GM19238 (cell line): ENCODE measurements around the gene DCTN5.
"Not testable (repeated sequence)": the region's sequence is repeated elsewhere in the genome, so short reads cannot be mapped to it uniquely, and the experiment has no call there.

Experiments
- DNase-seq: peaks from one replicate; pipeline ENCODE4 v3.0.0; 2011; ENCODE audit warnings: low spot score; ENCODE audit not compliant: insufficient read length

The DCTN5 gene

DNA sequence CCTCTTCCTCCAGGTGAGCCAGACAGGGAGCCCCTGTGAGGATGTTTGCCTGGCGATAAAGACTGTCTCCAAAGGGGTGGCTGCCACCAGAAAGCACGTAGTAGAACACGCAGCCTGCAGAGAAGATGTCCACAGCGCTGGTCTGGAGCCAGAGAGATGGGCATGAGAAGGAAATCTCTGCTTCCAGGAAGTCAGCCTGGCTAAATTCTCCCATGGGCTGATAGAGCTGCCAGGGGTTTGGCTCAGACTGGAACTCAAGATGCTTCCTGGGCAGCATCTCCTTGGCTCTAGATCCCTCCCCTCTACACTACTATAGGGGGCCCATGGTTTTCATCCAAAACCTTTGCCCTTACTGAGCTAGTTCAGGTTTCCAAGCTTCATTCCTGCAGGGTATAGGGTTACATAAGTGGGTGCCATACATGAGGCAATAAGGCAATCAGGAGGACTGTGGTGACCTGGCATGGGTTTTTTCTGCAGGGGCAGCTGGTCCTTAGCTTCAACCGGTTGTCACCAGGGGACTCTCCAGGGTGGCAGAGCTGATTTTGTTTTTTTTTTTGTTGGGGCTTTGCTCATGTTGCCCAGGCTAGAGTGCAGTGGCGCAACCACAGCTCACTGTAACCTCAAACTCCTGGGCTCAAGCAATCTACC lies 51.0 kb downstream of the DCTN5 start:
- no peak for DNase-seq

DNA sequence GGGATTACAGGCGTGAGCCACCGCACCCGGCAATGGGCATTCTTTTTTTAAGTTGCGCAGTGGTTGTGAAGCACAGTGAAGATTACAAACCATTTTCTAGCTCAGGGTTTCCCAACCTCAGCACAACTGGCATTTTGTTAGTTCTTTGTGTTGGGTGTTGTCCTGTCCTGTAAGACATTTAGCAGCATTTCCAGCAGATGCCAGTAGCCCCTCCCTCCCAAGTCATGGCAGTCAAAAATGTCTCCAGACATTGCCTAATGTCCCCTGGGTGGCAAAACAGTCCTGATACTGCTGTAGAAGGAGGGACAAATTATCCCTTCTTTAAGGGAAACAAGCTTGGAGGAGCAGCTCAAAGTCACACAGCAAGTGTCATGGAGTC lies 53.0 kb downstream of the DCTN5 start:
- DNase-seq = no peak

DNA sequence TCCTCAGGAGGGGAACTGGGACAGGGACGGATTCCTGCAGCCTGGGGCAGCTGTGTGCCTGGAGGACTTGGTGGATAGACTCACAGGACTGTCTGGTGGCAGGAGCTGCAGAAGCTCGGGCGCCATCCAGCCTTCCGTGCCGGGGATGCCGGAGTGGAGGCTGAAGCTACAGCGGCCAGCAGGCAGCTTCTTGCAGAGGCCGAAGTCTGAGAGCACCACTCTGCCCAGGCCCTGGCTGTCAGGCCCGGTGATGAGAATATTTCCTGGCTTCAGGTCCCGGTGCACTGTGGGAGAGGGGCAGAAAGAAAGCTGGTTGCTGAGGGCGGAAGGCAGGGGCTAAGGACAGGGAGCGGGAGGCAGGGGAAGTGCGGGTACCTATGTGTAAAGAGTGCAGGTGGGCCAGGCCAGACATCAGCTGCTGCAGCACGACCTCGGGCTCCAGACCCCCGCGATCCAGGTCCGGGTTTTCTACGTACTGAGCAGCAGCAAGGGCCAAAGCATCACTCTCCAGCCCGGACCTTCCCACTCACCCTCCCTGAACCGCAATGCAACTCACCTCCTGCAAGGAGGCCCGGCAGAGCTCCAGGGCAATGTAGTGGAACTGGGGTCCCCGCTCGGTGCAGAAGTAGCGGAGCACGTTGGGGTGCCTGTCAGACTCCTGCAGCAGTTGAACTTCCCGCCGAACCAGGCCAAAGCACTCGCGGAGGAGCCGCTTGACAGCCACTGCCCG lies 53.5 kb downstream of the DCTN5 start:
- peak; percentile 18 for DNase-seq

DNA sequence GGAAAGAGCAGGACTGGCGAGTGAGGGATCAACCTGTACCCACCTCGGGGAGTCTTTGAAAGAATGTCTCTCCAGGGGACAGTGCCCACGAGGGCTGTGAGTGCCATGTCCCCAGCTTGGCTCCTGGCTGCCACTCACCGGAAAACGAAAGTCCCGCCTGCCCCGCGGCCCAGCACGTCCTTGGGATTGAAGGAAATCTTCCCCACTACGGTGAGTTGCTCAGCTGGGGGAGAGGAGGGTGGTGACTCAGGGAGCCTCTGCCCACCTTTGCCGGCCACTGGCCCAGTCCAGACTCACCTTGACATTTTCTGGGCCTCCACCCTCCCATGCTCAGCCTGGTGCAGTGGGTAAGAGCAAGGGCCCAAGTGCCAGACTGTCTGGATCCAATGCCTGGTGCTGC lies 54.5 kb downstream of the DCTN5 start:
- DNase-seq = no peak

DNA sequence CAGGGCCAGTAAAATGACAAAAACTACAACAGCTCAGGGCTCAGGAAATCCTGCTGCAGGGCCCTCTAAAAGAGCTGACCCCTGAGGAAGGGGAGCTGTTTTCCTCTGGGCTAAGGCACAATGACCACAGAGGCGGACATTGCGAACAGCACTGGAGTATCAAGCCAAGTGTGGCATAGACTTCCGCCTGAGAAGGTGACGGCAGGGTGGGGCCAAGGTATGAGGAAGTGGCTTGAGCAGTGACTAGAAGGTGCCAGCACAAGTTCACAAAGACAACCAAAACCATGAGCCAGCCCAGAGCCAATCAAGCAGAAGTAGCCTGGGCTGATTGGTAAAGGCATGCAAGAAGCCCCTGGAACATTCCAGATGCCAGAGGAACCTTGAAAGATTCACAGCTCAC lies 57.8 kb downstream of the DCTN5 start:
- no peak for DNase-seq

DNA sequence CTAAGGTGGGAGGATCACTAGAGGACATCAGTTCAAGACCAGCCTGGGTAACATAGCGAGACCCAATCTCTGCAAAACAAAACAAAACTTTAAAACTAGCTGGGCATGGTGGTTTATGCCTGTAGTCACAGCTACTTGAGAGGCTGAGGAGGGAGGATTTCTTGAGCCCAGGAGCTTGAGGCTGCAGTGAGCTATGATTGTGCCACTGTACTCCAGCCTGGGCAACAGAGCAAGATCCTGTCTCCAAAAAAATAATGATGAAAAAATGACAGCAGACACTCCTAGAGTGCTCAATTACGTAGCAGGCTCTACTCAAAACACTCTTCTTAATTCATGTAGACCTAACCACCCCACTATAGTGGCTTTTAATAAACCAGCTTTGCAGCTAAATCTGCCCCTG lies 58.8 kb downstream of the DCTN5 start:
- no peak for DNase-seq

DNA sequence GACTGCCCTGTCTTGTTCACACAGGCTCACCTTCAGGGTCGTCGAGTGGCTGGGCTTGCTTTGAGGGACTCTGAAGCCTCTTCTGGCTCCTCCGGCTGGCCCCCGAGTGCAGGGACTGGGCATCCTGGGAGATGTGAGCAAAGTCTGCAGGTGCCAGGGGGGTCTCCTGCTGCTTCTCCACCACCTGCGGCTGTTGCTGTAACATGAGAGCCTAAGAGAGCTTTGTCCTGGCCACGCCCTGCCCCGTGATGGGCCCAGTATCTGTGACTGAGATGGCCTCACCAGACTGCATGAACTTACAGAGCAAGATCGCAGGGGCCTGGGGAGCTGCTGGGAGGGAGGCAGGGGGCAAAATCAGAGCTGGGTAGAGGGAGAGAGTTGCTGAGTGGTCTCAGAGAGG lies 59.2 kb downstream of the DCTN5 start:
- no peak for DNase-seq

DNA sequence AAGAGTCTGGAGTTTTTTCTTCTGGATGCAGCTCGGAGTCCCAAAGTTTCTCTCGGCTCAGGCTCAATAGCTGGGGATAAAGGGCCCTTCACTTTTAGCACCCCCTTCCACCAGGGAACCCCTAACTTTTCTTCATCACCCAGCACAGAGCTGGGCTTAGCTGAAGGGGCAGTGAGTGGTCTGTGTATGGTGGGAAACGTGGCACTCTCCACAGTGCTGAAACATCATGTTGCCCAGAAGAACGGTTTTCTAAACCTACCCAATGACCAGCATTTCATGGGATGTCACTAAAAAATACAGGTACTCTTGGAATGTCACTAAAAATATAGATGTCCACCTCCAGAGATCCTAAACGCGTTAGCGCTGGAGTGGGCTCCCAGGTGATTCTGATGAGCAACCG lies 59.8 kb downstream of the DCTN5 start:
- DNase-seq = no peak

DNA sequence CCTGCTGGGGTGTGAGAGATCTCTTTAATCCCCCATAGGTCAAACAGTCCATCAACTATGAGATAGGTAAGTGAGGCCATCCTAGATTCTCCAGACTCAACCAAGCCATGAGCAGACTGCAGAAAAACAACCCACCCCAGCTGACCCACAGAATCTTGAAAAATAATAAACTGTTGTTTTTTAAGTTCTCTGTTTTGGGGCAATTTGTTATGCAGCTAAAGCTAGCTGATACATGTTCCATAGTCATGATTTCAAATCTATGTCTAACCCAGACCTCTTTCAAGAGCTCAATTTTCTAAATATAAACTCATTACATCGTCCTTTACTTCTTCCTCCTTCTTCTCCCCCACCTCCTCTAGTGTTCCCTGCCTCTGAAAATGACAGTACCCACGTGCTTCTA lies 61.7 kb downstream of the DCTN5 start:
- DNase-seq = no peak

DNA sequence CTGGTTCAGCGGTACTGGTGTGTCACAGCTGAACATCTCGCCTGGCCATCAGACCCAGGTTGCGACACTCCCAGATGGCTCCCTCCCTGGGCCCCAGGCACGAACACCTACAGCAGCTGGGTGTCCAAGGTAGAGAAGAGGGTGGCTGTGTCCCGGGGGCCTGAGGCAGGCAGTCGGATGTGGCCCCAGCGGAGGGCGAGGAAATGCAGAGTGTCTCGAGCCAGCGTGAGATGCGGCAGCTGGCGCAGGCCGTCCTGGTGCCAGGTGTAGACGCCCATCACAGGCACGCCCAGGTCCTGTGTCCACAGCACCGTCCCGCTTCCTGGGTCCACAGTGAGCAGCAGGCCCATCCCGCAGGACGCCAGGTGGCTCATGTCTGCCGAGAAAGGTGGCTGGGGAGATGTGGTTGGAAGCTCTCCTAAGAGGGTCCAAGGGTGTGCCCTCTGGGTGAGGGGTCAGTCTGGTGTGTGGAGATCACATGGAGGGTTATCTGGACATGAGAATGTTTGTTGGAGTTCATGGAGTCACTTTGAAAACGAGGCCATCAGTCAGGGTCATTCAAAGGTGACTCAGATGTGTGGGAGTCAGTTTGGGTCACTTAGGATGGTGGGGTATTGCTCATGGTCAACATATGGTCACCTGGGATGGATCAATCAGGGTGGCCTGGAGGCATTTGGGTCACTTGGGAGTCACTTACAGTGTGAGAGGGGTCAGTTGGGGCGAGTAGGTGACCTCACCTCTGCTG lies 63.7 kb downstream of the DCTN5 start:
- no peak for DNase-seq

DNA sequence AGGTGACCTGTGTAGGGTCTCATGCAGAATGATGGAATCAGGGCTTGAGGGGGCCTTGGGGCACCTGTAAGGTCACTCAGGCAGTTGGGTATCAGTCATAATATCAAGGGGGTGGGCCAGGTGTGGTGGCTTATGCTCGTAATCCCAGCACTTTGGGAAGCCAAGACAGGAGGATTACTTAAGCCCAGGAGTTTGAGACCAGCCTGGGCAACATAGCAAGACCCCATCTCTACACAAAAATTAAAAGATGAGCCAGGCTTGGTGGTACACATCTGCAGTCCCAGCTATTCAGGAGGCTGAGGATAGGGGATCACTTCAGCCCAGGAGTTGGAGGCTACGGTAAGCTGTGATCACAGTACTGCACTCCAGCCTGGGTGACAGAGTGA lies 64.2 kb downstream of the DCTN5 start:
- DNase-seq = no peak

DNA sequence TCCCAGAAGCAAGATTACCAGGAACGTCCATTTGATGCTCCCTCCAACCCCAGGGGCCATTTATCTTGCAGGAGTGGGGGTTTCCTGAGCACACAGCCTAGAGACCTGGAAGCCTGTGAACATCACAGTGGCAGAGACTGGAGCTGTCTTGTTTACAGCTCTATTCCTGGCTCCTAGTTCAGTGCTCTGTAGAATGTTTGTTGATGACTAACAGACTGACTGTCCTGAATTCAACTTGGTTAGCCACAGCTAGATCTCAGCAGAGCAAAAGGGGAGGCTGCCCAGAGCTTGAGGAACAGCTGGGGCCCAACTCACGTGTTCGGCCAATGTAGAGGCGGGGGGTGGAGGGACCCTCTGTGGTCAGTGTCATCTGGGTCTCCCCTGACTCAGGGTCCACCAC lies 65.2 kb downstream of the DCTN5 start:
- DNase-seq = no peak

DNA sequence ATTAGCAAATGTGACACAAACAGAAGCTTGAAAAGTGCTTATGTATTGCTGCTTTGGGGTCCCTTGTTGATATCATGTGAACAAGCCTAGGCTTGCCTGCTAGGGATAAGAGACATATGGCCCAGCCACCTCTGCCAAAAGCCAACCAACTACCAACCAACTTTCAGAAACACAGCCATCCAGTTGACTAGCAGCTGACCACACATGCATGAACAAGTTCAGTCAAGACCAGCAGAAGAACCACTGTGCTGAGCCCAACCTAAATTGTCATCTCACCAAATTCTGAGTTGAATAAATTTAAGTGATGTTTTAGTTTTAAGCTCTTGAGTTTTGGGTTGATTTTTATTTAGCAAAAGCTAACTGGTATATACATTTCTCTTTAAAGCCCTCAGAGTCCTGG lies 68.3 kb downstream of the DCTN5 start:
- no peak for DNase-seq

DNA sequence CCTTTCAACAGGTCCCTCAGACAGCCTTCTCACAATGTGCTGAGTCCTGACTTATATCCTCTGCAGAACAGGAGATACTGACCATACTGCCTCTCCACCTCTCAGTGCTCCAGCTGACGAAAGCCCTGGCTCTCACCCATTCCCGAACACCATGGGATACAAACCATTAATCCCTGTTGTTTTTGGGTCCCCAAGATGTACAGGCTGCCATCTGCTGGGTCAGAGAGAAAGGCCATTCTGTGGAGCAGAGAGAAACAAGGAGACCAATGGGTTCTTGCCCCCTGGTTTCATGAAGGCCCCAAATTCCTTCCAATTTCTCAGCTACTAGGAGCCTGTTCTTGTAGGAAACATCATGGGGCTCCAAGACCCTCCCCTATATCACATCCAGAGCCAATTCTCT lies 68.7 kb downstream of the DCTN5 start:
- no peak for DNase-seq

DNA sequence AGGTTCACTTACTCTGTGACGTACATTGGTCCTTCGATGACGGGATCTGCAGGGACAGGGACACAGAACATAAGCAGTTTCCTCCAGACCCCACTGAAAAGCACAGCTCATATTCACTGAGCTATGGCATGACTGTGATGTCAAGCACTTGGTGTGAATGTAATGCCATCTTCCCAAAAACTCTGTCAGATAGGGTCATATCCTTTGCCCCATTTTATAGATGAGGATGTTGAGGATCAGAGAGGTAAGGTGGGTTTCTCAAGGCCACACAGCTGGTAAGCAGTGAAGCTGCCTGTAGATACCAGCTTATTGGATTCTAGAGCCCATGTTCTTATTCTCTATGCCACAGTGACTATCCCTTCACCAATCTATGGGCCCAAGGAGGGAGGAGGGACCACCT lies 69.2 kb downstream of the DCTN5 start:
- no peak for DNase-seq

DNA sequence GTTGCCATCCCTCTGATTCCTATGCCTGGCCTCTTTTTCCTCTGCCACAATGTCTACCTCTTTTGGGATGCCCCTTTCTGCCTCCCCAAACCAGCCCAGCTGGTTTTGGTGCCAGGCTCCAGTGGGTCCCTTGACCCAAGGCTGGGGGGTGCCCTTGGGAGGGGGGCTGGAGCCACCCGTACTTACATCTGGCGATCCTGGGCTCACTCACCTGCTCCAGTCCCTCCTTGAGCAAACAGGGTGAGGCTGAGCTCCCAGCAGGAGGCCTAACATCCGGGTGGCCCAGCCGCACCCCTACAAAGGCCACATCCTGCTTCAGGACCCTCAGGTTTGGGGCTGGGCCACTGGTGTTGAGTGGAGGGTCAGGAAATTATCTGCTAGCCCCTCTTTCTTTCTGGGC lies 70.5 kb downstream of the DCTN5 start:
- DNase-seq = no peak

DNA sequence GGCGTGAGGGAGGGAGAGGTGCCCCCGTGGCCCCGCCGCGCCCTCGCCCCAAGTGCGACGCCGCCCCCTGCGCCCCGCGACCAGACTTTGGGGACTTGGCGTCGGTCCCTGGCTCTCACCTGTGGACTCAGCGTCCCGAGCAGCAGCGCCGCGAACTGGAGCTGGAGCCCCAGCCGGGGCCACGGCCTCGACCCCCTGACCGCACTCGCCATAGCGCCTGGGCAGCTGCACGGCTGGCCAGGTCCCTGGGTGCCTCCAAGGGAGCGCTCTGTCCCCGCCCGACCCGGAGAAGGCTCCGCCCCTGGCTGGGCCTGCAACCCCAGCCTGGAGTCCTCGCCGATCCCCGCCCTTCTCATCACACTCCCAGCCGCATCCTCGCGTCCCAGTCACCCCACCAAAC lies 71.7 kb downstream of the DCTN5 start, which contains the start of gene ERN2:
Gene ERN2 (minus strand): TSS at position 247 of the 400 bp plus-strand sequence. CDS start 35 bp downstream, at position 212.
- no peak for DNase-seq

DNA sequence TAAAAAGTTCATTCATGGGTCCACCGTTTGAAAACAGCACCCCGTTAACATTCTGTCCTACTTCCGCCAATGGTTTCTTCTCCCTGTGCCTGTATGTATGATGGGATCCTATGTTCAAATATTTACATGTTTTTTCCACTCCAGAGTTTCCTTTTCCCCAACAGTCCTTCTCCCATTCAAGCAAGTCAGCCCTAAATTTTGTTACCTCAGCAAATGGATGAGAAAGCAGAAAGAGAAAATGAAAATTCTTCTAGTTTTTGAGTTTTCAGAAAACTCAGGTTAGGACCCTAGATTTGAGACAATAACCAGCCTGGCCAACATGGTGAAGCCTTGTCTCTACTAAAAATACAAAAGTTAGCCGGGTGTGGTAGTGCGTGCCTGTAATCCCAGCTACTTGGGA lies 75.2 kb downstream of the DCTN5 start:
- DNase-seq = no peak

DNA sequence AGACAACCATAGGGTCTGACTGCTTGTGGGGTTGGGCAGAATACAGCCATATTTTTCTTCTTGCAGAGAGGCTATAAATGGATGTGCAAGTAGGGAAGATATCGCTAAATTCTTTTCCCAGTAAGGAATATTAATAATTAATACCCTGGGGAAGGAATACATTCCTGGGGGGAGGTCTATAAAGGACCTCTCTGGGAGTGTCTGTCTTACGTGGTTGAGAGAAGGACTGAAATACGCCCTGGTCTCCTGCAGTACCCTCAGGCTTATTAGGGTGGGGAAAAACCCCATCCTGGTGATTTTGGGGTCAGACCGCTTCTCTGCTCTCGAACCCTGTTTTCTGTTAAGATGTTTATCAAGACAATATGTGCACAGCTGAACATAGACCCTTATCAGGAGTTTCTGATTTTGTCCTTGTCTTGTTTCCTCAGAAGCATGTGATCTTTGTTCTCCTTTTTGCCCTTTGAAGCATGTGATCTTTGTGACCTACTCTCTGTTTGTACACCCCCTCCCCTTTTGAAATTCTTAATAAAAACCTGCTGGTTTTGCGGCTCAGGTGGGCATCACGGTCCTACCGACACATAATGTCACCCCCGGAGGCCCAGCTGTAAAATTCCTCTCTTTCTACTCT lies 81.5 kb downstream of the DCTN5 start:
- DNase-seq = not testable (repeated sequence)

DNA sequence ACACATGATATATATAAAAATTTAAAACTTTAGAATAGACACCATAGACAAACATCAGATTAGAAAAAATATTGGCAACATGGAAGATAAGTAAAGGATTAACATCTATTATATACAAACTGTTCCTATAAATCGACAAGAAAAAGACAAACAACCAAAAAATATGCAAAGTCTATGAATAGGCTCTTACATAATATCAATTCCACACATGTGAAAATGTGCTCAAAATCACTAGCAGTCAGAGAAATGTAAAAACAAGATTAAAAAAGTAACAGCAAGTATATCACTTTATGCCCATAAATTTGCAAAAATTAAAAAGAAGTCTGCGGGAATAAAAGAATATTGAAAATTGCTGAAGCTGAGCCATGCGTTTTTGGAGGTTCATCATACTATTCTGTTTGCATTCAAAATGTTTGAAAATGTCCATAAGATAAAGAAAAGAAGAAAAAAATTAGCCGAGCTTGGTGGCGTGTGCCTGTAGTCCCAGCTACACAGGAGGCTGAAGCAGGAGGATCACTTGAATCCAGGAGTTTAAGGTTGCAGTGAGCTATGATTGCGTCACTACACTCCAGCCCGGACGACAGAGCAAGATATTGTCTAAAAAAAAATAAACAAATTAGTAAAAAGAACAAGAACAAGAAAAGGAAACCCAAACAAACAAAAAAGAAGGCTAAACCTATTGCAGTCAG lies 83.0 kb downstream of the DCTN5 start:
- DNase-seq = no peak

DNA sequence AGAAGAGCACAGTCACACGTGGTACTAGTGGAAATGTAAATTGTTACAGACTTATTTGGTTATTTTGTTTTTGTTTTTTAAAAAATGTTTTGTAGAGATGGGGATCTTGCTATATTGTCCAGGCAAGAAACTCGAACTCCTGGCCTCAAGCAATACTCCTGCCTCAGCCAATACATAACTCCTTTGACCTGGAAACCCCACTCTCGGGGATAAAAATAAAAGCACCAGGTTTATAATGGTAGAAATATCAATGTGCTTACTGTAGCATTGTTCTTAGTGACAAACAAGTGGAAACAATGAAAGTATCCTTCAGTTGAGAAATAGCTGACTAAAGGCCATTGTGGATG lies 83.5 kb downstream of the DCTN5 start:
- DNase-seq = no peak

DNA sequence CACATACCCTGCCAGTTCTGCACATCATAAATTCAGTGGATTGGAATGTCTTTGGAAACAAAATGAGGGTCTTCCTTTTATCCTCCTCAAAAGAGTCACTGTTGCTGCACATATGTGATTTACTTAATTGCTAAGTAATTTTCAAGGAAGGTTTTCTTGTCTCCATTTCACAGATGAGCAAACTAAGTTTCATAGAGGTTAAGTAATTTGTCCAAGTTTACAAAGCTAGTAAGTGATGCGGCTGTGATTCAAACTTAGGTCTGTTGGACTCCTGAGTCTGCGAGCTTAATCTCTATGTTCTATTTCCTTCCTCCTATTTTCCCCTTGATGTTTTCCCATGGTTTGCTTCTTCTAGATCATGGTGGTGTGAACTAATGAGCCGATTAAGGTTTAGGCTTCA lies 85.4 kb downstream of the DCTN5 start:
- DNase-seq = no peak
